ENCODE results near the gene MEGF6.

The MEGF6 gene

GRCh38 chr1:3609016-3609768, 2.1 kb downstream of the MEGF6 start:
- Histone ChIP-seq H3K36me3 (ENCODE audit: control insufficient read depth in 5 of 5, insufficient read depth in 5 of 5, low read length in 5 of 5) (no peaks in the 10 kb centered on the region), H3K4me3 (ENCODE audit: low read depth in 1 of 5, low read length in 5 of 5) (no peak overlapping the region), H3K27ac (ENCODE audit: low read depth, low read length) (no peak overlapping the region), H3K9me3 (ENCODE audit: control insufficient read depth in 5 of 5, low read length in 5 of 5) (no peaks in the 10 kb centered on the region), H3K27me3 (ENCODE audit: control insufficient read depth in 5 of 5, insufficient read depth in 4 of 5, low read length in 5 of 5) (peaks cover 54 to 72% (median 70%) of the 10 kb centered on the region in 5 donors), H3K9ac (ENCODE audit: low read length in 5 of 5) (no peak overlapping the region), H3K4me1 (ENCODE audit: control insufficient read depth in 5 of 5, insufficient read depth in 5 of 5, low read length in 5 of 5) (peaks cover 0 to 27% (median 18%) of the 10 kb centered on the region in 5 donors)

DNA sequence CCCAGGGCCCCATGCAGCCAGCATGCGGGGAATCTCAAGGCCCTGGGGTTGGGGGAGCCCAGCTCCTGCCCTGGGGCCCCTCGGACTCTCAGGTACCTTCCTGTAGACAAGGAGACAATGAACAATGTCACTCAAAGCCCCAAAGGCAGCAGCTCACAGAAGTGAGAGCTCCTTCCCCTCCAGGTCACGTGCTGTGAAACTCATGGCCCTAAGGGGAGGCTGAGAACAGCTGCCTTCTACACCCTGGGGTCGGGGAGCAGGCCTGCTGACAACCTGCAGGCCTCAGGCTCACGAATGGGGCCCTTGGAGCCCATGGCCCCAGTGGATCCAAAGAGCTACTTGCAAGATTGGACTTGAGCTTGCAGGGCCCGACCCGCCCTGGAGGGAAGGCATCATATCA, 3.2 kb downstream of the MEGF6 start:
- H3K27me3 ChIP-seq (ENCODE audit: control insufficient read depth in 5 of 5, insufficient read depth in 4 of 5, low read length in 5 of 5), result peaks cover 50 to 76% (median 63%) of the 10 kb centered on the region in 5 donors
- H3K4me1 ChIP-seq (ENCODE audit: control insufficient read depth in 5 of 5, insufficient read depth in 5 of 5, low read length in 5 of 5), result peaks cover 0 to 27% (median 18%) of the 10 kb centered on the region in 5 donors
- no peaks in the 10 kb centered on the region for H3K9me3 ChIP-seq (ENCODE audit: control insufficient read depth in 5 of 5, low read length in 5 of 5)
- no peak overlapping the region for H3K4me3 ChIP-seq (ENCODE audit: low read depth in 1 of 5, low read length in 5 of 5)
- H3K9ac ChIP-seq (ENCODE audit: low read length in 5 of 5), result no peak overlapping the region
- no peaks in the 10 kb centered on the region for H3K36me3 ChIP-seq (ENCODE audit: control insufficient read depth in 5 of 5, insufficient read depth in 5 of 5, low read length in 5 of 5)
- H3K27ac ChIP-seq (ENCODE audit: low read depth, low read length), result no peak overlapping the region

DNA sequence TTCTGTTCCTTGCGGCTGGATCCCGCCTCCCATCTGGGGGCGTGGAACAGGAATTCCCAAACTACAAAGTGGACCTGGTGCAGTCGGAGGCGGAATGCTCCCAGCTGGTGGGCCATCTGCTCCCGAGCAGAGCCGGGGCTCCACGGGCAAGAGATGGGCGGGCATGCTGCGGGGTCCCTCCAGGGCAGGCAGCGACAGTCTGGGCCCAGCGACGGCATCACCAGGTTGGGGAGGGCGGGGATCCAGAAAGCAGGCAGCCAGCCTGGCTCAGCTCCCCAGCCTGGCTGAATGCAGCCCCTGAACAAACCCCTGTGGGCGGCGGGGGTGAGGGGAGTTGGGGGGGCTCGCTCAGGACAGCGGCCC, 3.6 kb downstream of the MEGF6 start:
- no peak overlapping the region for H3K27ac ChIP-seq (ENCODE audit: low read depth, low read length)
- peaks cover 0 to 27% (median 18%) of the 10 kb centered on the region in 5 donors for H3K4me1 ChIP-seq (ENCODE audit: control insufficient read depth in 5 of 5, insufficient read depth in 5 of 5, low read length in 5 of 5)
- no peak overlapping the region for H3K9ac ChIP-seq (ENCODE audit: low read length in 5 of 5)
- peaks cover 46 to 71% (median 64%) of the 10 kb centered on the region in 5 donors for H3K27me3 ChIP-seq (ENCODE audit: control insufficient read depth in 5 of 5, insufficient read depth in 4 of 5, low read length in 5 of 5)
- H3K9me3 ChIP-seq (ENCODE audit: control insufficient read depth in 5 of 5, low read length in 5 of 5), result no peaks in the 10 kb centered on the region
- H3K36me3 ChIP-seq (ENCODE audit: control insufficient read depth in 5 of 5, insufficient read depth in 5 of 5, low read length in 5 of 5), result no peaks in the 10 kb centered on the region
- no peak overlapping the region for H3K4me3 ChIP-seq (ENCODE audit: low read depth in 1 of 5, low read length in 5 of 5)

DNA sequence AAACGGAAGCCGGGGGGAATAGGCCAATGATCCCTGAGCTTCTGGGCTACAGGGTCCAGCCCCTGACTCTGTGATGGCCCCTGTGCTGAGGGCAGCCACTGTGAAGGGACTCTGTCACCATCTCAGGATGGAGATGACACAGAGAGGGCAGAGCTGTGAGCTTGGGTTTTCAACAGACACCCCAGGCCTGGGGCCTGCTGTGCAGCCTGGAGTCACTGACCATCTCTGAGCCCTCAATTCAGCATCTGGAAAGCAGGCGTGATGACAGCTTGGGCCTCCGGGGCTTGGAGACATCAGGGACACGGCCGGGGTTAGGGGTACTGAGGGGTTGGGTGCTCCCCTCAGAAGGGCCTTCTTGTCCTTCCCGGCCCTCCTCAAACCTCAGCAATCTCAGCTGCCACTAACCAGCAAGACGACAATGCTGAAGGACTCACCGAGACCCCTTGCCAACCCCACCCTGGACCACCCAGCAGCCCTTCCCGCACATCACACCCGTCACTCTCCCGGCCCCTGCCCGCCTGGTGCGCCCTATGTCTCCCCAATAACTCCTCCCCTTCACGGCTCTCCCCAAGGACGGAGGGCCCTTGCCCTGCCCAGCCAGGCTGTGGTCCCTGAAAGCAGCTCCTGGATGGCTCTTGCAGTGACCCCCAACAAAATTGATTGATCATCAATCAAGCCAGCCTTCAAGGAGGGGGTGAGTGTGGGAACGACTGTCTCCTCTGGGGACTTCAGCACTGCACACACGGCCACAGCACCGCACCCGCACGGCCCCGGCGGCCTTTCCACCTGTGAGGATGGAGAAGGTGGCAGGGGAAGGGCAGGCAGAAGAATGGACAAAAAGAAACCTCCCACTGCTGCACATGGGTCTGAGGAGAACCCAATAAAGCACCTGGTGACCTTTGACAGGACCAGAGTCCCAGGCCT, 4.3 kb downstream of the MEGF6 start:
- Histone ChIP-seq H3K9me3 (ENCODE audit: control insufficient read depth in 5 of 5, low read length in 5 of 5) (no peaks in the 10 kb centered on the region), H3K4me3 (ENCODE audit: low read depth in 1 of 5, low read length in 5 of 5) (no peak overlapping the region), H3K27ac (ENCODE audit: low read depth, low read length) (no peak overlapping the region), H3K9ac (ENCODE audit: low read length in 5 of 5) (no peak overlapping the region), H3K4me1 (ENCODE audit: control insufficient read depth in 5 of 5, insufficient read depth in 5 of 5, low read length in 5 of 5) (peaks cover 0 to 27% (median 18%) of the 10 kb centered on the region in 5 donors), H3K27me3 (ENCODE audit: control insufficient read depth in 5 of 5, insufficient read depth in 4 of 5, low read length in 5 of 5) (peaks cover 41 to 66% (median 57%) of the 10 kb centered on the region in 5 donors), H3K36me3 (ENCODE audit: control insufficient read depth in 5 of 5, insufficient read depth in 5 of 5, low read length in 5 of 5) (no peaks in the 10 kb centered on the region)

GRCh38 chr1:3604997-3605823, 6.1 kb downstream of the MEGF6 start:
- no peak overlapping the region for H3K4me3 ChIP-seq (ENCODE audit: low read depth in 1 of 5, low read length in 5 of 5)
- H3K9ac ChIP-seq (ENCODE audit: low read length in 5 of 5), result no peak overlapping the region
- no peaks in the 10 kb centered on the region for H3K36me3 ChIP-seq (ENCODE audit: control insufficient read depth in 5 of 5, insufficient read depth in 5 of 5, low read length in 5 of 5)
- H3K27me3 ChIP-seq (ENCODE audit: control insufficient read depth in 5 of 5, insufficient read depth in 4 of 5, low read length in 5 of 5), result peaks cover 32 to 57% (median 54%) of the 10 kb centered on the region in 5 donors
- H3K4me1 ChIP-seq (ENCODE audit: control insufficient read depth in 5 of 5, insufficient read depth in 5 of 5, low read length in 5 of 5), result peaks cover 0 to 11% (median 4%) of the 10 kb centered on the region in 5 donors
- no peak overlapping the region for H3K27ac ChIP-seq (ENCODE audit: low read depth, low read length)
- H3K9me3 ChIP-seq (ENCODE audit: control insufficient read depth in 5 of 5, low read length in 5 of 5), result no peaks in the 10 kb centered on the region

DNA sequence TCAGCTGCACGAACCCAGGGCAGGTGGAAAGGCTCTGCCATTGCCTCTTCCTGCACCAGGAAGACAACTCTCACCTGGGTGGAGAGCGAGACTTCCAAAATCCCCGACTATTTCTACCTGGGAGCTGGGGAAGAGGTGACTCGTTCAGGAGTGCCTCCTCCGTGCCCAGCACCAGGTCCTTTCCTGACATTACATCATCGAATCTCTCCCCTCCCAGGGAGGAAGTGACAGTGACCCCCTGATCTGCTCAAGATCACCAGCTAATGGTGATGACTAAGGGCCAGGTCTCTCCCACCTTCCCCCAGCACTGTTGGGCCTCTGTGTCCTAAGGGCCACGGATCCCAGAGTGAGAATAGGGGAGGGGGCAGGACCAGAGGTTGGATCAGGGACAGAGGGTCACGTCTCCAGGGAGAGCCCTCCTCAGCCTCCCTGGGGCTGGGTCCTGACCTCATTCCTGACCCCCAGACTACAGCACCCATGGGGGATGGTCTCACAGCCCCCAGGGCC, 6.8 kb downstream of the MEGF6 start:
- no peaks in the 10 kb centered on the region for H3K9me3 ChIP-seq (ENCODE audit: control insufficient read depth in 5 of 5, low read length in 5 of 5)
- no peak overlapping the region for H3K4me3 ChIP-seq (ENCODE audit: low read depth in 1 of 5, low read length in 5 of 5)
- H3K4me1 ChIP-seq (ENCODE audit: control insufficient read depth in 5 of 5, insufficient read depth in 5 of 5, low read length in 5 of 5), result peaks cover 0 to 5% (median 0%) of the 10 kb centered on the region in 5 donors
- peaks cover 25 to 57% (median 52%) of the 10 kb centered on the region in 5 donors for H3K27me3 ChIP-seq (ENCODE audit: control insufficient read depth in 5 of 5, insufficient read depth in 4 of 5, low read length in 5 of 5)
- H3K9ac ChIP-seq (ENCODE audit: low read length in 5 of 5), result no peak overlapping the region
- H3K27ac ChIP-seq (ENCODE audit: low read depth, low read length), result no peak overlapping the region
- H3K36me3 ChIP-seq (ENCODE audit: control insufficient read depth in 5 of 5, insufficient read depth in 5 of 5, low read length in 5 of 5), result no peaks in the 10 kb centered on the region

GRCh38 chr1:3603571-3604467, 7.5 kb downstream of the MEGF6 start:
- Histone ChIP-seq H3K27me3 (ENCODE audit: control insufficient read depth in 5 of 5, insufficient read depth in 4 of 5, low read length in 5 of 5) (peaks cover 24 to 58% (median 46%) of the 10 kb centered on the region in 5 donors), H3K4me3 (ENCODE audit: low read depth in 1 of 5, low read length in 5 of 5) (no peak overlapping the region), H3K36me3 (ENCODE audit: control insufficient read depth in 5 of 5, insufficient read depth in 5 of 5, low read length in 5 of 5) (no peaks in the 10 kb centered on the region), H3K9me3 (ENCODE audit: control insufficient read depth in 5 of 5, low read length in 5 of 5) (no peaks in the 10 kb centered on the region), H3K9ac (ENCODE audit: low read length in 5 of 5) (no peak overlapping the region), H3K4me1 (ENCODE audit: control insufficient read depth in 5 of 5, insufficient read depth in 5 of 5, low read length in 5 of 5) (peaks cover 0 to 4% (median 0%) of the 10 kb centered on the region in 5 donors), H3K27ac (ENCODE audit: low read depth, low read length) (no peak overlapping the region)

- Histone ChIP-seq H3K4me3 (ENCODE audit: low read depth in 1 of 5, low read length in 5 of 5) (no peak overlapping the region), H3K9ac (ENCODE audit: low read length in 5 of 5) (no peak overlapping the region), H3K9me3 (ENCODE audit: control insufficient read depth in 5 of 5, low read length in 5 of 5) (no peaks in the 10 kb centered on the region), H3K27me3 (ENCODE audit: control insufficient read depth in 5 of 5, insufficient read depth in 4 of 5, low read length in 5 of 5) (peaks cover 18 to 56% (median 39%) of the 10 kb centered on the region in 5 donors), H3K27ac (ENCODE audit: low read depth, low read length) (no peak overlapping the region), H3K36me3 (ENCODE audit: control insufficient read depth in 5 of 5, insufficient read depth in 5 of 5, low read length in 5 of 5) (no peaks in the 10 kb centered on the region), H3K4me1 (ENCODE audit: control insufficient read depth in 5 of 5, insufficient read depth in 5 of 5, low read length in 5 of 5) (peaks cover 0 to 10% (median 6%) of the 10 kb centered on the region in 5 donors)
These were observed 8.2 kb downstream of the MEGF6 start for GRCh38 chr1:3603156-3603555.

- Histone ChIP-seq H3K27me3 (ENCODE audit: control insufficient read depth in 5 of 5, insufficient read depth in 4 of 5, low read length in 5 of 5) (peaks cover 18 to 58% (median 33%) of the 10 kb centered on the region in 5 donors), H3K4me1 (ENCODE audit: control insufficient read depth in 5 of 5, insufficient read depth in 5 of 5, low read length in 5 of 5) (peaks cover 0 to 18% (median 14%) of the 10 kb centered on the region in 5 donors), H3K9me3 (ENCODE audit: control insufficient read depth in 5 of 5, low read length in 5 of 5) (no peaks in the 10 kb centered on the region), H3K36me3 (ENCODE audit: control insufficient read depth in 5 of 5, insufficient read depth in 5 of 5, low read length in 5 of 5) (no peaks in the 10 kb centered on the region), H3K27ac (ENCODE audit: low read depth, low read length) (no peak overlapping the region), H3K4me3 (ENCODE audit: low read depth in 1 of 5, low read length in 5 of 5) (no peak overlapping the region), H3K9ac (ENCODE audit: low read length in 5 of 5) (no peak overlapping the region)
These were observed 8.9 kb downstream of the MEGF6 start for GRCh38 chr1:3602375-3602774.
